ENCODE data around the gene AOX1.
"Not testable (repeated sequence)": the region's sequence is repeated elsewhere in the genome, so short reads cannot be mapped to it uniquely, and the experiment has no call there.

AOX1 gene

GRCh38 chr2:200602584-200602983, 16.8 kb downstream of the AOX1 start:
- no peak for DNase-seq (ENCODE audit: low read depth)

- DNase-seq (ENCODE audit: low read depth): no peak
Measured at GRCh38 chr2:200603972-200604371, 18.2 kb downstream of the AOX1 start.

- DNase-seq (ENCODE audit: low read depth): no peak
Measured at GRCh38 chr2:200604571-200605255, 18.9 kb downstream of the AOX1 start.

- no peak for DNase-seq (ENCODE audit: low read depth)
Measured at GRCh38 chr2:200608341-200609027, 22.7 kb downstream of the AOX1 start.

GRCh38 chr2:200609028-200609614, 23.3 kb downstream of the AOX1 start:
- DNase-seq (ENCODE audit: low read depth): no peak

GRCh38 chr2:200610217-200610616, 24.4 kb downstream of the AOX1 start:
- not testable (repeated sequence) for DNase-seq (ENCODE audit: low read depth)

GRCh38 chr2:200613692-200614091, 27.9 kb downstream of the AOX1 start:
- no peak for DNase-seq (ENCODE audit: low read depth)

- no peak for DNase-seq (ENCODE audit: low read depth)
Measured at GRCh38 chr2:200614249-200614648, 28.4 kb downstream of the AOX1 start.

GRCh38 chr2:200615247-200615646, 29.4 kb downstream of the AOX1 start:
- DNase-seq (ENCODE audit: low read depth): no peak

- no peak for DNase-seq (ENCODE audit: low read depth)
Measured at GRCh38 chr2:200616193-200616592, 30.4 kb downstream of the AOX1 start.

GRCh38 chr2:200616656-200617055, 30.8 kb downstream of the AOX1 start:
- DNase-seq (ENCODE audit: low read depth): no peak

GRCh38 chr2:200617156-200618053, 31.6 kb downstream of the AOX1 start:
- DNase-seq (ENCODE audit: low read depth): no peak

GRCh38 chr2:200618054-200618419, 32.2 kb downstream of the AOX1 start:
- DNase-seq (ENCODE audit: low read depth): no peak

- DNase-seq (ENCODE audit: low read depth): no peak
Measured at GRCh38 chr2:200618590-200619021, 32.8 kb downstream of the AOX1 start.

GRCh38 chr2:200619279-200619678, 33.5 kb downstream of the AOX1 start:
- no peak for DNase-seq (ENCODE audit: low read depth)

GRCh38 chr2:200620606-200621390, 35.0 kb downstream of the AOX1 start:
- DNase-seq (ENCODE audit: low read depth): no peak

GRCh38 chr2:200622106-200622505, 36.3 kb downstream of the AOX1 start:
- DNase-seq (ENCODE audit: low read depth): no peak

- no peak for DNase-seq (ENCODE audit: low read depth)
Measured at GRCh38 chr2:200624026-200624425, 38.2 kb downstream of the AOX1 start.

- no peak for DNase-seq (ENCODE audit: low read depth)
Measured at GRCh38 chr2:200624658-200625057, 38.8 kb downstream of the AOX1 start.

- DNase-seq (ENCODE audit: low read depth): no peak
Measured at GRCh38 chr2:200625282-200625681, 39.5 kb downstream of the AOX1 start.

GRCh38 chr2:200625958-200626363, 40.1 kb downstream of the AOX1 start:
- DNase-seq (ENCODE audit: low read depth): no peak
